IPS-NIHi7 (cell line): ENCODE results near the gene LPO.
A peak's percentile ranks its signal among the peaks of the same experiment; 100 is the strongest.

Experiments
- DNase-seq: peaks from one replicate; pipeline ENCODE4 v3.0.0; 2012; ENCODE audit warnings: mixed read lengths; ENCODE audit errors: extremely low spot score

LPO gene

DNA sequence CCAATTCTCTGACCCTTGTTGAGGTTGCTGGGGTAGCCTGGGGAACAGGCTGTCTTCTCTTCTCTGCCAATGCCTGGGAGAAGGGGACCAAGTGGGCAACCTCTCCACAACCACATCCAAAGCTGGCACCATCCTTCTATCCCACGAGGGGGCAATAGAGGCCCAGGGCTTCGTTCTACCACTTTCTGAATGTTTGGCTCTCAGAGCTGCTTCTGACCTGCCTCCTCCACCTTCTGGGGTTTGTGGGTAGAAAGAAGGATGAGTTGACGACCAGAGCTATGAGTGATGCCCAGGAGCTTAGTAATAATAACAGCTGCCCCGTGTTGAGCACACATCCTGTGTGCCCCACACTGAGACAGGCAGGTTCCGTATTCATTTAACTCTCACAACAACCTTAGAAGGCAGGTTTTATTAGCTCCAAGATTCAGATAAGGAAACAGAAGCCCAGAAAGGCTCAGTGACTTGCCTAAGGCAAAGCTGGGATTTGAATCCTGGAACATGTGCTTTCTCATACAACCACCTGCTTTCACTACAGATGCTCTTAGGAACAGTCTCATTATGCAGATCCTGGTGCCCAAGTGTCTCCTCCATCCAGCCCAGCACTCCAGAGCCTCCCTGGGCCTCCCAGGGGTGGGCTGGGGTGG, 79.2 kb downstream of the LPO start:
- peak; percentile 81 for DNase-seq

DNA sequence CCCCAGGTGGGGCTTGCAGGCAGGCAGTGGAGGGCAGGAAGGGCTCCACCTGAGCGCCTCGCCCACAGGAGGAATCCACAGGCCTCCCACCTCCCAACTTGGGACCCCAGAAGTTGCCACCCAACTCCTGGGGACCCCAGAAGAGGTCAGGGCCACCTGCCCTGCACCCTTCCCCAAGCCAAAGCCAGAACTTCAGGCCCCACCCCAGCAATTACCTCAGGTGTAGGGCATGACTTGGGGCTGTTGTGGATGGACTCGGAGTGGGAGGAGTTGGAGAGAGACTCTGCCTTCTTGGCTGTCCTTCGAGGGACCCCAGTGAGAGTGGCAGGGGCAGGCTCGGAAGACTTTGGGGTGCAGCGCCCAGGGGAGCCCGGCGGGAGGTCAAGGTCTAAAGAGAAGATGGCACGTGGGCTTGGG, 79.7 kb downstream of the LPO start:
- no peak for DNase-seq
